CD1c-positive myeloid dendritic cell (primary cell): ENCODE results near the gene C2orf76.
A peak's percentile ranks its signal among the peaks of the same experiment; 100 is the strongest.
"Not testable (repeated sequence)": the region's sequence is repeated elsewhere in the genome, so short reads cannot be mapped to it uniquely, and the experiment has no call there.

Source experiments
- DNase-seq: peaks from one replicate; pipeline ENCODE4 v3.0.0-alpha.2; 2016; ENCODE audit errors: extremely low spot score

C2orf76 gene

DNA sequence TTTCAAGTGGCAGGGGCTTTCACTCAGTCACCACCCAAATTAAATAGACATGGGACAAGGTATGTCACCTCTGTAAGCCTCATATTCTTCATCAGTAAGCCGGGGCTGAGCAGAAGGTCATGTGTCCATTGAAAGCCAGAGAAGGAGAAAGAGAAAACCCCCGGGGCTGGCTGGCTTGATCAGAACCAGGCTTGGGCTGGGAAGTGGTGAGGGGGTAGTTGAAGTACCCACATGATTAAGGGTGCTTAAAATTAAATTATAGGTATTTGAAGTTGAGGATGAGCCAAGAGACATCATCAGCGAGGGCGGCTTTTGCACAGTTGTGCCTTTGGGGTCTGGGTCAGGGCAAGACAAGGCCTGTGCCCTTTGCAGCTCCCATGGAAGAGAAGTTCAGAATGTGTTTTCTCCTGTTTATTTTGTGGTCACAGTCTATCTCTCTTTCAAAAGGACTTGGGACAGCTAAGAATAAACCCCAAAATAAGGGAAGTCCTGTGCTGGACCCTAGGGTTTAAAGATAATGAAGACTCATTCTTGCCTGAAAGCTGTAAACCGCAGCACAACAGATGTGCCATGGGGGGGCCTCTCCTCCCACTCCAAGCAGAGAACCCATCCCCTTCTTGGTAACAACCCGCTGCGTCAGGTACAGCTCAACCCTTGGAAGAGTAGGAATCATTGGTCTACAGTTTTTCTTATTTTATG, 10.8 kb upstream of the C2orf76 start:
- no peak for DNase-seq

DNA sequence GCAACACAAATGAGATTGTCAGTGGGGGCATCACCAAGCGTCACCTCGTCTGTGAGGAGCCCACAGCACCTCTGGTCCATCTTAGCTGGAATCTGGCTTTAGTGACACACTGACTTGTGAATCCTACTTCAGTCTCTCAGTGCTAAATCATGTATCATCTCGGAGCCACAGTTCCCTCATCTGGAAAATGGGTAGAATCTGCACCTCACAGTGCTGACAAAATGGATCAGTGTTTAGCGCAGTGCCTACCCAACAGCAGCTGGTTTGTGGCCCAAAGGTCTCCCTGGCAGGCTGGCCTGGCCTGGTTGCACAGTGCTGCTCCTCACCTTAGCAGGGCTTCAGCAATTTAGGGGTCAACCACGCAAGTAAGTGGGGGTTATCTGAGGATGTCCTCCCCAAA, 10.2 kb upstream of the C2orf76 start:
- DNase-seq = no peak

DNA sequence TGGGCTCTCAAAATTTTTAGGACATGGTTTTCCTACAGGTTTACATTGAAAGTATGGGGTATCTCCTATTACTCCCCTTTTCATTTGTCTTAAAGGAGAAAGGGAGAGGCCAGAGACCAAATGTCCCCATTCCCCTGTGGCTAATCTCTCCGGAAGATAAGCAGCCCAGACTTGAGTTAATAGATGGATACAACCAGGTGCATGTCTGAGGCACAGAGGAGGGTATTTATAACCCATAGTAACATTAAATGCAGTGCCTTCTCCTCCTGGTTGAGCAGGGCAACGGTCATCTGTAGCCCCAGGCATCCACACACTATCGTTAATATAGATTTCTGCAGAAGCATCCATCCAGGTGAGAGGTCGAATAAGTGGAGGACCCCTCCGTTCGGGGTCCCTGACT, 9.8 kb upstream of the C2orf76 start:
- not testable (repeated sequence) for DNase-seq

DNA sequence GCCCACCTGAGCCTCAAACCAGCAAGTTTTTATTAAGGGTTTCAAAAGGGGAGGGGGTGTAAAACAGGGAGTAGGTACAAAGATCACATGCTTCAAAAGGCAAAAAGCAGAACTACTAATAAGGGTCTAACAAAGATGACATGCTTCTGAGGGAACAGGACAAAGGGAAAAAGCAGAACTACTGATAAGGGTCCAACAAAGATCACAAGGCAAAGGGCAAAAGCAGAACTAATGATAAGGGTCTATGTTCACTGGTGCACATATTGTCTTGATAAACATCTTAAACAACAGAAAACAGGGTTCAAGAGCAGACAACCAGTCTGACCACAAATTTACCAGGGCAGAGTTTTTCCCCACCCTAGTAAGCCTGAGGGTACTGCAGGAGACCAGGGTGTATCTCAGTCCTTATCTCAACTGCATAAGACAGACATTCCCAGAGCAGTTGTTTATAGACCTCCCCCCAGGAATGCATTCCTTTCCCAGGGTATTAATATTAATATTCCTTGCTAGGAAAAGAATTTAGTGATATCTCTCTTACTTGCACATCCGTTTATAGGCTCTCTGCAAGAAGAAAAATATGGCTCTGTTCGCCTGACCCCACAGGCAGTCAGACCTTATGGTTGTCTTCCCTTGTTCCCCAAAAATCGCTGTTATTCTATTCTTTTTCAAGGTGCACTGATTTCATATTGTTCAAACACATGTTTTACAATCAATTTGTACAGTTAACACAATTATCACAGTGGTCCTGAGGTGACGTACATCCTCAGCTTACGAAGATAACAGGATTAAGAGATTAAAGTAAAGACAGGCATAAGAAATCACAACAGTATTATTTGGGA, 7.5 kb upstream of the C2orf76 start:
- DNase-seq = not testable (repeated sequence)

DNA sequence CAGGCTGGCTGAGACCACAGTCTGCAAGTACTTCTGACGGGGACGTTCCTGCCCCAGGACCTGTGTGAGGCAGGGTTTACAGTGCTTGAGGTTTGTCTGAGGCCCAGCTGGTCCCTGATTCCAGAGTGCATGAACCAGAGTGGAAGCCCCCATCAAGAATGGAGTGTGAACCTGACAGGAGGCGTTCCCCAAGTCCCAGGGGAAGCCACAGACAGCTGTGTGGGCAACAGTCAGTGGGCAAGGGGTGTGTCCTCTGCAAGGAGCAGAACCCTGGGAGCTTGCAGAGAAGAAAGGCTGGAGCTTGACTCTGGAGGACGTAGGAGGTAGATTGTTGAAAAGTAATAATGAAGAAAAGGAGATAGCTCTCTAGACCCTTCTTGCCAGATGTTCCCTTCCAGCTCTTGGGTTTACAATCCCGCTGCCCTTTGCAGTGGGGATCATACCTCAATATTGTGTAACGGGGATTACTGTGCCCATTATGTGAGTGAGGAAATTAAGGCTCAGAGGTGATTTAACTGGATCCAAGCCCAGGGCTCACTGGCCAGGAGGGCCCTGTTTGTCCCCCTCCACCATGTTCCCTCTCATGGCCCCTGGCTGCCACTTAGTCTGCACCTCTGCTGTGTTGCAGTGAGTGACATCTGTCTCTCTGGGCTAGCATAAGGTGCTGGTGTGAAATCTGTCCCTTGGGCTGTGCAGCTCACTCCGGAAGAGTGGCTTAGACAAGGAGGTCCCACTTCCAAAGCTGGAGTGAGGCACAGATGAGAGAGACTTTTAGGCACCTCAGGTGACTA, 6.3 kb upstream of the C2orf76 start:
- no peak for DNase-seq

DNA sequence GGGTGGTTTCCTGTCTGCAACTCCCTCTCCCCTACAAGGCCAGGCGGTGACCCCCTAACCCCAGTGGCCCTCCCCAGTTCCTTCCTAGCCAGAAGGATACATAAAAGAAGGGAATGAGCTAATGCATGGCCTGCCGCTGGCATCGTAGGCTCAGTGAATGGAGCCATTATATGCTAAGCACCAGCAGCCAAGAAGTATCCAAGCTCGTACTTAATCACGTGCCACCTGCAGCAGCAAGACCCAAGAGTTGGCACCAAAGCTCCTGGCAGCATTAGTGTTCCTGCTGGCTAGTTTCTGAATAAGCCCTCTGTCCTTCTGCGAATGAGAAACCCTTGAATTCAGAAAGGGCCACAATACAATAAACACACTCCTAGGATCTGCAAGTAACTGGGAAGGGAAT, 4.5 kb upstream of the C2orf76 start:
- DNase-seq = no peak

DNA sequence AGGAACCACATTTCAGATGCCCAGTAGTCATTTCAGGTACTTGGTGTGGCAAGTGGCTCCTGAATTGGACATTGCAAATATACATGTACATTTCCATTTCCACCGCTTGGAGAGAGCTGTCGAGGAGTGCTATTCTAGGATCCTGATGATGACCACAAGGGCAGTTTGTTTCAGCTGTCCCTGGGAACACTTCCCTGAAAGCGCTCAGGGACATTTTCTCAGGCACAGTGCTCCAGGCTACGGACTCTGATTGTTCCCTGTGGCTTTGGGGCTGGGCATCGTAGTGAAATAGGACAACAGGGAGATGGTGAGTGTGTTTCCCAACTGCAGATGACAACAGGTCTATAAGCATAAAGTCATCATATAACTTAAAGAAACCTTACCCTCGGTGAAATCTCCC, 3.2 kb upstream of the C2orf76 start:
- no peak for DNase-seq

DNA sequence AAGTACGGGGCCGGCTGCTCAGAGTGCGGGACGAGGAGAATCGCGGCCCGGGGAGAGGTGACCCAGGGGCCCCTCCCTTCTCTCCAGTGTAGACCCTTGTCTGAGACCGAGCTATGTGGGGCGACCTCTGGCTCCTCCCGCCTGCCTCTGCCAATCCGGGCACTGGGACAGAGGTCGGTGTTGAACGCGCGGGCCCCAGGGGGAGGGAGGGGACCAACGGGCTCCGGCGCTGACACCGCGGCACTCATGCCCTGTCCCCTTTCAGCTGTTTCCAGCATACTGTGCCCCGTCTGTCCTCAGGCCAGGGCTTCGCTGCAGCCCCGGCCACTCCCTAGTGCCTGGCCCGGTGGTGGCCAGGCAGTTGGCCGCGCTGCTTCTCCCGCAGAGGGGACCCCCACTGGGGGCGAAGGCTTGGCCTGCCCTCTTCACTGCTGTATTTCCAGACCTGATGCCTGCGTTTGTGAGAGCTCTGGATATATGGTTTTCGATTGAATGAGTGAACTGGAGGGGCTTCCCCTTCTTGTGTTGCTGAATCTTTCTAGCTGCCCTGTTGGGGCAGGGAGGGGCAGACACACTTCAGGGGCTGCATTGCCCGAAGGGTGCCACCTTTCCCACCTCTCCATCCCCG, 952 bp upstream of the C2orf76 start:
- DNase-seq = no peak

DNA sequence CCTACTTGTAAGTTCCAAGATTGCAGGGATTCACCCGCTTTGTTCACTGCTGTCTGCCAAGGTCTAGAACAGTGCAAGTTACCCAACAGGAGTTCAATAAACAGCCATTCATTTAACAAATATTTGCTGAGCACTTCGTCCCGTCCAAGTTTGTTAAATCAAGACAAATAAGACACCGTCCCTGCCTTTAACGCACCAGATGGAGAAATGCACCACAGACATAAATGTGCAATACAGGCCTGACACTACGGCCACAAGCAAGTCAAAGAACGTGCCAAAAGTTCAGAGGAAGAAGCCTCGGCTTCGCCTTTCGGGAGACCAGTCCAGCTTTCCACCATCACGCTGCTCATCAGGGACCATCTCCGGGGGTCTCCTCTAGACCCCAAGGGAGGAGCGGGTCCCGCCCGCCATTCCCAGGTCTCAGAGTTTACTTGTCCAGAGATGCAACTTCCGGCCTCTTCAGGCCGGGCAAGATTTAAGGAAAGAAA, 429 bp downstream of the C2orf76 start:
- DNase-seq = peak; percentile 30

DNA sequence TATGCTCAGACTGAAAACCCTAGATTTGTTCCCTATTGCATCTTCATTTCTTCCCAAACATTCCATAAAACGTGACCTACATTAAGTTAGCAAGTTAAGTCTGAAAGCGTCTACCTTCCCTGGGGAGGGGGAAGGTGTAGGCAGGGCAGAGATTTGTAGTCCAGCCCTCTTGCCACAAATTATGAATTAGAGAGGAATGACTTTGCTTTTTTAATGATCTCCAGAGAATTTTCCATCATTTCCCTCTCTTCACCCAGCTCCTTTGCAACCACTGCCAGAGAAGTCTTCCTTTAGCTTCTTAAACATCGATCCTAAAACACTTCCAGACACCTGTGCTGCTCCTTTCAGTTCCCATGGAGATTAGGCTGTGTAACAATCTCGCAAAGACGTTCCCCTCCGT, 1.2 kb downstream of the C2orf76 start:
- DNase-seq = no peak

DNA sequence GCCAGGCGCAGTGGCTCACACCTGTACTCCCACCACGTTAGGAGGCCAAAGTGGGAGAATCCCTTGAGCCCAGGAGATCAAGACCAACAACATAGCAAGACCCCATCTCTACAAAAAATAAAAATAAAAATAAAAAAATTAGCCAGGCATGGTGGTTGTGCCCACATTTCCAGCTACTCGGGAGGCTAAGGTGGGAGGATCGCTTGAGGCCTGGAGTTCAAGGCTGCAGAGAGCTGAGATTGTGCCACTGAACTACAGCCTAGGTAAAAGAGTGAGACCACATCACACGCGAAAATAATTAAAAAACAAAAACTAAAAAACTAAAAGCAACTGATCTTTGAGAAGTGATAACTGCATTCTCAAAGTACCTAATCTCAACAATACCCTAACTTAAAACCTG, 1.8 kb downstream of the C2orf76 start:
- no peak for DNase-seq

DNA sequence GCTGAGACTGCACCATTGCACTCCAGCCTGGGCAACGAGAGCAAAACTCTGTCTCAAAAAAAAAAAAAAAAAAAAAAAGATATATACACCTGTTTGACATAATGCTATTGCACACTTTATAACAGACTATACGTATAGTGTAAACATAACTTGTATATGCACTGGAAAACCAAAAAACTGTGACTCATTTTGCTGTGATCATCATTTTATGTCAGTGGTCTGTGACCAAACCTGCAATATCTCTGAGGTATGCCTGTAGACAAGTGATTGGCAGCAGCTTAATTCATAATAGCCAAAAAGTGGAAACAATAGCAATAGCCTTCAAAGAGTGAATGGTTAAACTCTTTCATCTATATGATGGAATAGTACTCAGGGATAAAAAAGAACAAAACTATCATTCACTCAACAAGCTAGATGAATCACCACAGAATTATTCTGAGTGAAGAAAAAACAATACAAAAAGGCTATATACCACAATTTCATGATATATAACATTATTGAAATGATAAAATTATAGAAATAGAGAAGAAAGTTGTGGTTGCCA, 6.1 kb downstream of the C2orf76 start:
- DNase-seq = no peak

DNA sequence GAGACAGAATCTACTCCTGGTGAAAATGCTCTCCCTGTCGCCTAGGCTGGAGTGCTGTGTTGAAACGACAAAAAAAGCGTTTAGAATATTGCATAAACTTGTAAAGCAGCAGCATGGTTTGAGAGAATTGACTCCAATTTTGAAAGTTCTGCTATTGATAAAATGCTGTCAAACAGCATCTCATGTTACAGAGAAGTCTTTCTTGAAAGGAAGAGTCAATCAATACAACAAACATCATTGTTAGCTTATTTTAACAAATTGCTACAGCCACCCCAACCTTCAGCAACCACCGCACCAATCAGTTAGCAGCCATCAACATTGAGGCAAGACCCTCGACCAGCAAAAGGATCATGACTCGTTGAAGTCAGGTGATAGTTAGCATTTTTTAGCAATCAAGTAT, 6.9 kb downstream of the C2orf76 start:
- DNase-seq = no peak

DNA sequence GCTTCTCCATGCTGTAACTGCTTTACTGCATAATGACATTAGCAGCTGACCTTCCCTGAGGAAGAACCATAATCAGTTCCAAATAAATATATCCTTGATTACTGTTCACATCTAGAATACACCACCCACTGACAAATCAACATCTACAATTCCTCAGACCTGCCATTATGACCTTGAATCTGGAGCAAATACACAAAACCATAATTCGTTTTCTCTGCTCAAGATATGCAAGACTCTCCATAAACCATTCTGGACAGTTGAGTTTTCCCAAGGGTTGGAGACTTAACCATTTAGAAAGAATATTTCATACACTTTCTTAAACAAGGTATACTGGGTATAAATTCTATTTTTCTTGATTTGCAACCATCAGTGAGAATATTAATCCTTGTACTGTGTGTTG, 11.8 kb downstream of the C2orf76 start:
- no peak for DNase-seq

DNA sequence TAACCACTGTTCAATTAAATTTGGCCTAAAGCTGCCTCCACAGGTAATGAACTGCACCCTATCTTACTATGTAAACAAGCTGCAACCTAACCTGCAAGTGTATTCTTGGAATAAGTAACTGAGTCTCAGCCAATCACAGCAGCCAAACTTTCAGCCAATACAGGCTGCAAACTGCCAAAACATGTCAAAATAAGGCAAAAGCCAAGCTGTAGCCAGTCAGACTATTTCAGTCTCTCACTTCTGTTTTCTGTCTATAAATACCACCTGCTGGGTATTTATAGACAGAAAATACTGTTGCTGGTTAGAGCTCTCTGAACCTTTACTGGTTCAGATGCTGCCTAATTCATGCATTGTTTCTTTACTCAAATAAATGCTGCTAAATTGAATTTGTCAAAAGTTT, 14.3 kb downstream of the C2orf76 start:
- peak; percentile 28 for DNase-seq

DNA sequence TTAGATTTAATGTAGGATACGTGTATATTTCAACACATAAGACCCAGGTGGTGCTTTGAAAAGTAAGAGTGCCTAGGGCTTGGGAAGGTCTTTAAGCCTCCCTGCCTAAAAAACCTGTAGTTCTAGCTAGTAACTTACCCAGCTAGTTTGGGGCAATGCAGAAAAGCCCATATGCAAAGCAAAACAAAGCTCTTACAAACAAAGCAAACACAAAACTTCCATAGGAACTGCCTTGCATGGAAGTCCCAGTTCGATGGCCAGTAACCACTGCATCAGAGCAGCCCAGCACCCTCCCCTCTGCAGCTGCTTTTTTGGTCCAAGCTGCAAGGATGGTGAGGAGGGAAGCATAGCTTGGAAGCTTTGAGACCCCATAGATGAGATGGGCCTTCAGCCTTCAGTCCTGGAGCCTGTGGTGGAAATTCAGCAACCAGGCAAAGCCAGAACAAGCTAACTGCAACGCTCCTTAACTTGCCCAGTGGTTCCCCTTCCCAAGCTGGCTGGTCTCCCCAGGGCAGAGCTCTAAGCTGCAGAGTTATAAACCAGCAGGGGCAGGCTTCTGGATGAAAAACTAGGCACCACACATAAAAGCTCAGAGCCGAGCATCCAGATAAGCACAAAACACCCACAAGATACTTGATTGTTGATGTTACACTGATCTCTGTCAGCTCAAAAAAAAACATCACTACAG, 16.2 kb downstream of the C2orf76 start:
- DNase-seq = no peak

DNA sequence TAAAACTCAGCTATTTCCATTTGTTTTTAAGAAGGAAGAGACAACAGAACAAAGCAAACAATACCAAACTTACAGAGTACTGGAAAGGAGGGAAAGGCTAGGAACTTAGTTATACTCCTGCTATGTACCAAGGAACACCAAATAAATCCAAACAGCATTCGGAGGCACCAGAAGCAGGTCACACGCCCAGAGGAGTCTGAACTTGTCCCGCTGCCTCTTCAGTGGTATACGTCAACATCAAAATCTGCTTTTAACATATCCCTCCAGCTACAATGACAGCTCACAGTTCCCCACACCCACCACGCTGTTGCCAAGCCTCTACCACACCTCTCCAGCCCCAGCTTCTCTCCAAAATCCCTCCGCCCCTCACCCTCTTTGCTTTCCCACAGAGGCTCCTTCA, 17.3 kb downstream of the C2orf76 start:
- no peak for DNase-seq

DNA sequence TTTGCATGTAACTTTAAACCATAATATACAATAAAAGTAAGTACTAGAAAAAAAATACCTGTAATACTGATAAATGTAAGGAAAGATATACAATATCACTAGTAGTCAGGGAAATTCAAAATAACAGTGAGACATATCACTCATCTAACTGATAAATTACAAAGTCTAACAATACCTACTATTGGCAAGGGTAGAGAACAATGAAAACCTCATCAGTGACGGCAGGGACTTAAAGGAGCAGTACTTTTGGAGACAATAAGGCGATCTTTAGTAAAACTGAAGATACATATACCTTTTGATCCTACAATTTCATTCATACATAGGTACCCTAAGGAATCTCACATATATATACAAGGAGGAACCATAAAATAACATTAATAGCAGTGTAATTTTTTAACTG, 24.9 kb downstream of the C2orf76 start:
- DNase-seq = no peak

DNA sequence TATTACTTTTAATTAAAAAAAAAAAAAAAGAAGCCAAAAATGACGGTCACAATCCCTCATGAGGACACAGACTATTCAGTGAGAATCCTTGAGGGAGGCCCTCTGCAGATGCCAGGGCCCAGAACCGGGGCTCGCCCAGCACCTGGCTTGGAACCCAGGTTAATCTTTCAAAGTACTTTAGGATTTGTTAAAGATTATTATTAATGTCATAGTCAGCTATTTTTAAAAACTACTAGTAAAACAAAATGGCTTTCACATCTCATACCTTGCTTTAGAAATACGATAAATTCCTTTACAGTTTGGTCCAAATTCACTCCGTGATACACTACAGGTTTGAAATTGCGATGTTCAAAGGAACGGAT, 27.1 kb downstream of the C2orf76 start:
- no peak for DNase-seq

DNA sequence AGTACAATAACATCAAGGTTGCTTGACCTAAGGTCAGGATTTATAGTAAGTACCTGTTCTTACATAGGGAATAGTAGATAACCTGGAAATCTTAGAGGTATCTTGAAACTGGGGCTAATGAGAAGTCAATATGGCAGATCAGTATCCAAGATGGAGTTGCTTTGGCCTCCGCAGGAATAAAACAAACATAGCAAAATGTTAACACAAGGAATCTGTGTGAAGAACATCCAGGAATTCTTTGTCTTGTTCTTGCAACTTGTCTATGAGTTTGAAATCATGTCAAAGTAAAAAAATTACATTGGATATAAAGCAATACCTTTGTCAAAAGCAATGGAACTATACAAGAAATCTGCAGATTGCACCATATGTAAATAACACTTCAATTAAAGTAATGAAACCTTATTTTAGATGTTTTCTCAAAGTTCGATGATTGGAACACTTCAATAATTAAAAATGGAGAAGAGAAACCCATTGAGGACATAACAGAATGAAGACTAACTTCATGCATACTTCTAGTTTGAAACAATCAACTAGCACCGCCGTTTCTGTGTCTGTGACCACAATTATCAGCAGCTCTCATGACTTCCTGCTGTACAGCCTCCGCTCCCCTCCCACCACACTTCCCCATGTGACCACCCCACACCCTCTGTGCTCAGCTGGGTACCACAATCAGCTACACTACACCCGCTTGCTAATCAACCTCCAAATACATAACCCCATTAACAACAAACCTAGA, 27.6 kb downstream of the C2orf76 start:
- peak; percentile 66 for DNase-seq
